HCT116 (cell line): Measurements from ENCODE around the gene CHRNA5. TPM values are rescaled to one million over a fixed set of nuclear protein-coding genes. Genes with fewer than 3 reads are reported as not detected.

ENCODE experiments used
- ATAC-seq: fragments of 200-7000 bp; cut with Tn5 transposase; 2 replicates; pipeline ENCODE4 v1.9.1; 2020; ENCODE audit warnings: mild to moderate bottlenecking, moderate library complexity
- BruUV-seq: library from RNA; stranded (reverse); fragments of 400-500 nt; replicated peaks from 2 replicates; lab custom pipeline; 2021; lab: Mats Ljungman, UMichigan
- CTCF ChIA-PET: fragments of 300-600 bp; sonication (Branson Sonifier 250); formaldehyde crosslinking; loops from one replicate; lab custom pipeline; 2021; ENCODE audit warnings: antibody characterized with exemption; lab: Charles Lee
- POLR2A ChIA-PET: fragments of 300-600, 350-600 bp; sonication (Branson Sonifier 250); formaldehyde crosslinking; loops from one replicate; lab custom pipeline; 2021; ENCODE audit warnings: antibody characterized with exemption; lab: Charles Lee
- RAD21 ChIA-PET, 2 experiments: fragments of 300-600 bp; sonication (Branson Sonifier 250); formaldehyde crosslinking; loops; one replicate each; lab custom pipeline; 2023; ENCODE audit warnings: low total read pairs in 2 of 2; ENCODE audit not compliant: uncharacterized antibody in 2 of 2, unreplicated experiment in 2 of 2, low non-redundant PET in 1 of 2; lab: Charles Lee
- DNase-seq: peaks from one replicate; pipeline ENCODE4 v3.0.0-alpha.2; 2010; ENCODE audit warnings: low read depth, low spot score
- H2AFZ ChIP-seq: fragments of 200-600 bp; shearing (Covaris generic), sonication (generic); 2 replicates; pipeline ENCODE4 v1.6.1; 2017; ENCODE audit warnings: low read depth, mixed run types, mixed read lengths, antibody characterized with exemption, low read length; ENCODE audit not compliant: poor library complexity, severe bottlenecking
- H3K27ac ChIP-seq: 2 replicates; pipeline ENCODE4 v1.5.1; 2012; ENCODE audit warnings: low read depth, low read length
- H3K27me3 ChIP-seq: fragments of 200-600 bp; sonication (generic); 2 replicates; pipeline ENCODE4 v1.6.1; 2016; ENCODE audit warnings: mixed run types, low read length, mixed read lengths; ENCODE audit not compliant: insufficient read depth
- H3K36me3 ChIP-seq, 2 experiments: fragments of 200-500 bp in 1 of 2; fragments of 200-600 bp in 1 of 2; sonication (Bioruptor generic) in 1 of 2; sonication (generic) in 1 of 2; 2 replicates each; pipeline versions ENCODE4 v1.5.1 to v1.6.1; 2014 to 2016; ENCODE audit warnings: low read length in 2 of 2, inconsistent platforms in 1 of 2, mixed read lengths in 1 of 2, mixed run types in 1 of 2; ENCODE audit not compliant: insufficient read depth in 2 of 2, control insufficient read depth in 1 of 2
- H3K4me1 ChIP-seq, 2 experiments: fragments of 200-600 bp in 1 of 2; sonication (generic) in 1 of 2; 2 replicates each; pipeline versions ENCODE4 v1.5.1 to v1.6.1; 2012 to 2017; ENCODE audit warnings: low read length in 2 of 2, inconsistent platforms in 1 of 2, mild to moderate bottlenecking in 1 of 2, mixed read lengths in 1 of 2, mixed run types in 1 of 2, moderate library complexity in 1 of 2; ENCODE audit not compliant: insufficient read depth in 2 of 2, control insufficient read depth in 1 of 2
- H3K4me2 ChIP-seq: fragments of 200-600 bp; sonication (generic); 2 replicates; pipeline ENCODE4 v1.6.1; 2017; ENCODE audit warnings: mixed run types, low read length, mixed read lengths
- H3K4me3 ChIP-seq, 2 experiments: fragments of 200-600 bp in 1 of 2; sonication (generic) in 1 of 2; replicated peaks in 1 of 2; 2 replicates each; pipeline ENCODE4 v1.5.1; 2011 to 2016; ENCODE audit warnings: low read length in 2 of 2, control low read depth in 1 of 2, low read depth in 1 of 2, mild to moderate bottlenecking in 1 of 2, mixed read lengths in 1 of 2, mixed run types in 1 of 2
- H3K79me2 ChIP-seq: fragments of 200-600 bp; sonication (generic); 2 replicates; pipeline ENCODE4 v1.6.1; 2017; ENCODE audit warnings: mild to moderate bottlenecking, mixed run types, low read length, moderate library complexity, mixed read lengths; ENCODE audit not compliant: insufficient read depth
- H3K9ac ChIP-seq: fragments of 200-600 bp; sonication (generic); 2 replicates; pipeline ENCODE4 v1.6.1; 2016; ENCODE audit warnings: low read length, mixed read lengths
- H3K9me2 ChIP-seq: fragments of 200-600 bp; sonication (generic), shearing (Covaris generic); 2 replicates; pipeline ENCODE4 v1.6.1; 2017; ENCODE audit warnings: mixed run types, mild to moderate bottlenecking, moderate library complexity; ENCODE audit not compliant: insufficient read depth
- H3K9me3 ChIP-seq, 2 experiments: fragments of 200-500 bp in 1 of 2; fragments of 200-600 bp in 1 of 2; sonication (Bioruptor generic) in 1 of 2; sonication (generic) in 1 of 2; 2 replicates each; pipeline ENCODE4 v1.6.1; 2014 to 2017; ENCODE audit warnings: low read length in 2 of 2, mixed read lengths in 2 of 2, inconsistent platforms in 1 of 2, low read depth in 1 of 2, mild to moderate bottlenecking in 1 of 2, mixed run types in 1 of 2, moderate library complexity in 1 of 2; ENCODE audit not compliant: control insufficient read depth in 1 of 2, insufficient read depth in 1 of 2
- H4K20me1 ChIP-seq: fragments of 200-600 bp; sonication (generic), shearing (Covaris generic); 2 replicates; pipeline ENCODE4 v1.6.1; 2017; ENCODE audit warnings: mixed run types, mild to moderate bottlenecking, moderate library complexity; ENCODE audit not compliant: insufficient read depth
- CEBPB ChIP-seq: IDR thresholded peaks from 2 replicates; pipeline ENCODE4 v1.6.1; 2012; ENCODE audit warnings: low read depth
- ELF1 ChIP-seq: IDR thresholded peaks from 2 replicates; pipeline ENCODE4 v1.6.1; 2012; ENCODE audit warnings: low read depth, borderline replicate concordance
- EZH2 ChIP-seq: fragments of 200-600 bp; sonication (generic); IDR thresholded peaks from 2 replicates; pipeline ENCODE4 v1.6.1; 2017; ENCODE audit warnings: antibody characterized with exemption, mixed run types
- EZH2phosphoT487 ChIP-seq: fragments of 200-600 bp; IDR thresholded peaks from 2 replicates; pipeline ENCODE4 v1.6.1; 2018; ENCODE audit warnings: antibody characterized with exemption, borderline replicate concordance
- FOSL1 ChIP-seq: IDR thresholded peaks from 2 replicates; pipeline ENCODE4 v1.6.1; 2012; ENCODE audit warnings: low read depth
- MAX ChIP-seq: IDR thresholded peaks from 2 replicates; pipeline ENCODE4 v1.6.1; 2012
- POLR2AphosphoS5 ChIP-seq: IDR thresholded peaks from 2 replicates; pipeline ENCODE4 v1.6.1; 2011; ENCODE audit warnings: mild to moderate bottlenecking, low read depth, low read length, moderate library complexity
- RAD21 ChIP-seq: IDR thresholded peaks from 2 replicates; pipeline ENCODE4 v1.6.1; 2012; ENCODE audit warnings: low read depth, mild to moderate bottlenecking
- SIN3A ChIP-seq: IDR thresholded peaks from 2 replicates; pipeline ENCODE4 v1.6.1; 2012; ENCODE audit warnings: low read depth
- SP1 ChIP-seq: IDR thresholded peaks from 2 replicates; pipeline ENCODE4 v1.6.1; 2012; ENCODE audit warnings: low read depth
- SRF ChIP-seq: IDR thresholded peaks from 2 replicates; pipeline ENCODE4 v1.6.1; 2012; ENCODE audit warnings: low read depth
- TCF7L2 ChIP-seq: IDR thresholded peaks from 2 replicates; pipeline ENCODE4 v1.7.0; 2011; ENCODE audit warnings: borderline replicate concordance, inconsistent platforms; ENCODE audit not compliant: insufficient read depth, insufficient read length; ENCODE audit errors: extremely low read depth
- YY1 ChIP-seq: IDR thresholded peaks from 2 replicates; pipeline ENCODE4 v1.6.1; 2011; ENCODE audit warnings: low read length, low read depth, moderate library complexity, mild to moderate bottlenecking; ENCODE audit not compliant: insufficient replicate concordance; ENCODE audit errors: extremely low read depth
- ZBTB33 ChIP-seq: IDR thresholded peaks from 2 replicates; pipeline ENCODE4 v1.6.1; 2011; ENCODE audit warnings: mild to moderate bottlenecking, low read length, moderate library complexity; ENCODE audit not compliant: insufficient replicate concordance; ENCODE audit errors: extremely low read depth
- ZFX ChIP-seq: fragments of 450-650 bp; IDR thresholded peaks from 2 replicates; pipeline ENCODE4 v1.6.1; 2017
- ZNF274 ChIP-seq: fragments of 200-500 bp; sonication (Bioruptor generic); IDR thresholded peaks from 2 replicates; pipeline ENCODE4 v1.6.1; 2014; ENCODE audit warnings: mild to moderate bottlenecking, low read depth, low read length, inconsistent platforms
- intact Hi-C: fragments of 100-400 bp; cut with micrococcal nuclease; formaldehyde crosslinking; loops from 2 replicates; pipeline ENCODE4 v1.10.0; 2022
- total RNA-seq: library from RNA; stranded (reverse); gene quantifications from one replicate; pipeline ENCODE4 v1.2.1, GENCODE V29; 2021; ENCODE audit not compliant: unreplicated experiment
- TF ChIP-seq, protein P1 (sequence below), 3 experiments: fragments of 200-600 bp in 1 of 3; sonication (generic) in 1 of 3; IDR thresholded peaks in 2 of 3; conservative IDR thresholded peaks in 1 of 3; 2 replicates each; pipeline ENCODE4 v1.5.1; 2012 to 2017; ENCODE audit warnings: low read depth in 2 of 3, low read length in 2 of 3, antibody characterized with exemption in 1 of 3, borderline replicate concordance in 1 of 3, control low read depth in 1 of 3, mild to moderate bottlenecking in 1 of 3, mixed read lengths in 1 of 3, mixed run types in 1 of 3, moderate library complexity in 1 of 3; ENCODE audit not compliant: insufficient read depth in 1 of 3
- TF ChIP-seq, protein P2 (sequence below): IDR thresholded peaks from 2 replicates; pipeline ENCODE4 v1.6.1; 2012; ENCODE audit warnings: low read depth
- TF ChIP-seq, protein P3 (sequence below): IDR thresholded peaks from 2 replicates; pipeline ENCODE4 v1.6.1; 2012

The CHRNA5 gene
- total RNA-seq, 1 experiment from 2014 or later: 25.2 TPM

GRCh38 chr15:78561490-78561889 is 3.8 kb upstream of the CHRNA5 start:
- no peaks in the 10 kb centered on the region for H3K27me3 ChIP-seq
- no peaks in the 10 kb centered on the region for H3K9me3 ChIP-seq
- no peak overlapping the region for H3K4me3 ChIP-seq
- ChIA-PET POLR2A (no interaction called here), RAD21 (no interaction called here), CTCF (no interaction called here)
- peaks cover 7% of the 10 kb centered on the region; the same call in 1 of the 2 replicates for H3K79me2 ChIP-seq
- no peaks in the 10 kb centered on the region for H3K36me3 ChIP-seq
- no peaks in the 10 kb centered on the region for H3K9me2 ChIP-seq
- ATAC-seq (no peak), DNase-seq (no peak)
- H3K4me2 ChIP-seq: no peak overlapping the region
- H3K27ac ChIP-seq: no peak overlapping the region
- H4K20me1 ChIP-seq: no peaks in the 10 kb centered on the region
- intact Hi-C loops: no loop called here
- no peak overlapping the region for H2AFZ ChIP-seq
- H3K9ac ChIP-seq: no peak overlapping the region
- BruUV-seq: no TSS peak
- H3K4me1 ChIP-seq: peaks cover 0 to 12% of the 10 kb centered on the region in 2 experiments; a peak in 2 of 4 replicates
- TF ChIP-seq CEBPB (no peak), RAD21 (no peak), ZBTB33 (no peak), ZFX (no peak), ZNF274 (no peak), ELF1 (no peak), EZH2 (no peak), POLR2AphosphoS5 (no peak), SP1 (no peak), TCF7L2 (no peak), EZH2phosphoT487 (no peak), MAX (no peak), YY1 (no peak), SIN3A (no peak), FOSL1 (no peak), SRF (no peak)
- TF ChIP-seq, protein P1, sequence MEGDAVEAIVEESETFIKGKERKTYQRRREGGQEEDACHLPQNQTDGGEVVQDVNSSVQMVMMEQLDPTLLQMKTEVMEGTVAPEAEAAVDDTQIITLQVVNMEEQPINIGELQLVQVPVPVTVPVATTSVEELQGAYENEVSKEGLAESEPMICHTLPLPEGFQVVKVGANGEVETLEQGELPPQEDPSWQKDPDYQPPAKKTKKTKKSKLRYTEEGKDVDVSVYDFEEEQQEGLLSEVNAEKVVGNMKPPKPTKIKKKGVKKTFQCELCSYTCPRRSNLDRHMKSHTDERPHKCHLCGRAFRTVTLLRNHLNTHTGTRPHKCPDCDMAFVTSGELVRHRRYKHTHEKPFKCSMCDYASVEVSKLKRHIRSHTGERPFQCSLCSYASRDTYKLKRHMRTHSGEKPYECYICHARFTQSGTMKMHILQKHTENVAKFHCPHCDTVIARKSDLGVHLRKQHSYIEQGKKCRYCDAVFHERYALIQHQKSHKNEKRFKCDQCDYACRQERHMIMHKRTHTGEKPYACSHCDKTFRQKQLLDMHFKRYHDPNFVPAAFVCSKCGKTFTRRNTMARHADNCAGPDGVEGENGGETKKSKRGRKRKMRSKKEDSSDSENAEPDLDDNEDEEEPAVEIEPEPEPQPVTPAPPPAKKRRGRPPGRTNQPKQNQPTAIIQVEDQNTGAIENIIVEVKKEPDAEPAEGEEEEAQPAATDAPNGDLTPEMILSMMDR (IDR thresholded peaks at IDR 0.05 in 2 of 3, conservative IDR thresholded peaks at IDR 0.05 in 1 of 3; ENCODE audit: borderline replicate concordance in 1 of 3, insufficient read depth in 1 of 3, low read depth in 2 of 3, low read length in 2 of 3): no peak
- TF ChIP-seq, protein P2, sequence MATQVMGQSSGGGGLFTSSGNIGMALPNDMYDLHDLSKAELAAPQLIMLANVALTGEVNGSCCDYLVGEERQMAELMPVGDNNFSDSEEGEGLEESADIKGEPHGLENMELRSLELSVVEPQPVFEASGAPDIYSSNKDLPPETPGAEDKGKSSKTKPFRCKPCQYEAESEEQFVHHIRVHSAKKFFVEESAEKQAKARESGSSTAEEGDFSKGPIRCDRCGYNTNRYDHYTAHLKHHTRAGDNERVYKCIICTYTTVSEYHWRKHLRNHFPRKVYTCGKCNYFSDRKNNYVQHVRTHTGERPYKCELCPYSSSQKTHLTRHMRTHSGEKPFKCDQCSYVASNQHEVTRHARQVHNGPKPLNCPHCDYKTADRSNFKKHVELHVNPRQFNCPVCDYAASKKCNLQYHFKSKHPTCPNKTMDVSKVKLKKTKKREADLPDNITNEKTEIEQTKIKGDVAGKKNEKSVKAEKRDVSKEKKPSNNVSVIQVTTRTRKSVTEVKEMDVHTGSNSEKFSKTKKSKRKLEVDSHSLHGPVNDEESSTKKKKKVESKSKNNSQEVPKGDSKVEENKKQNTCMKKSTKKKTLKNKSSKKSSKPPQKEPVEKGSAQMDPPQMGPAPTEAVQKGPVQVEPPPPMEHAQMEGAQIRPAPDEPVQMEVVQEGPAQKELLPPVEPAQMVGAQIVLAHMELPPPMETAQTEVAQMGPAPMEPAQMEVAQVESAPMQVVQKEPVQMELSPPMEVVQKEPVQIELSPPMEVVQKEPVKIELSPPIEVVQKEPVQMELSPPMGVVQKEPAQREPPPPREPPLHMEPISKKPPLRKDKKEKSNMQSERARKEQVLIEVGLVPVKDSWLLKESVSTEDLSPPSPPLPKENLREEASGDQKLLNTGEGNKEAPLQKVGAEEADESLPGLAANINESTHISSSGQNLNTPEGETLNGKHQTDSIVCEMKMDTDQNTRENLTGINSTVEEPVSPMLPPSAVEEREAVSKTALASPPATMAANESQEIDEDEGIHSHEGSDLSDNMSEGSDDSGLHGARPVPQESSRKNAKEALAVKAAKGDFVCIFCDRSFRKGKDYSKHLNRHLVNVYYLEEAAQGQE: no peak
- TF ChIP-seq, protein P3, sequence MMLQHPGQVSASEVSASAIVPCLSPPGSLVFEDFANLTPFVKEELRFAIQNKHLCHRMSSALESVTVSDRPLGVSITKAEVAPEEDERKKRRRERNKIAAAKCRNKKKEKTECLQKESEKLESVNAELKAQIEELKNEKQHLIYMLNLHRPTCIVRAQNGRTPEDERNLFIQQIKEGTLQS: no peak
